Measurements from ENCODE around the gene KLHL13. TPM values are rescaled to one million over a fixed set of nuclear protein-coding genes. Genes with fewer than 3 reads are reported as not detected.

The KLHL13 gene
- polyA plus RNA-seq, 1 donor from 2014 or later, result 15.7 TPM

GRCh38 chrX:118049713-118050112 lies 66.9 kb downstream of the KLHL13 start:
- no peaks in the 10 kb centered on the region for H3K36me3 ChIP-seq (ENCODE audit: insufficient read depth, low read length)
- H3K79me2 ChIP-seq (replicated peaks; ENCODE audit: insufficient read depth, low read length), result no peaks in the 10 kb centered on the region
- no peaks in the 10 kb centered on the region for H3F3A ChIP-seq (ENCODE audit: insufficient read depth, low read length, poor library complexity, severe bottlenecking)

GRCh38 chrX:118047446-118048186 lies 69.0 kb downstream of the KLHL13 start:
- Histone ChIP-seq H3K4me3 (ENCODE audit: low read length) (no peak overlapping the region), H3K4me2 (ENCODE audit: low read length) (no peak overlapping the region), H3K27me3 (ENCODE audit: insufficient read depth, low read depth, low read length) (no peaks in the 10 kb centered on the region), H3K27ac (ENCODE audit: low read length) (no peak overlapping the region), H2AFZ (ENCODE audit: low read depth, low read length) (no peak overlapping the region), H3F3A (ENCODE audit: insufficient read depth, low read length, poor library complexity, severe bottlenecking) (no peaks in the 10 kb centered on the region), H3K79me2 (replicated peaks; ENCODE audit: insufficient read depth, low read length) (no peaks in the 10 kb centered on the region), H3K36me3 (ENCODE audit: insufficient read depth, low read length) (no peaks in the 10 kb centered on the region), H3K9ac (ENCODE audit: low read length) (no peak overlapping the region), H3K9me2 (ENCODE audit: insufficient read depth, low read length) (no peaks in the 10 kb centered on the region), H3K9me3 (ENCODE audit: low read length) (no peaks in the 10 kb centered on the region), H4K20me1 (ENCODE audit: insufficient read depth) (no peaks in the 10 kb centered on the region)
- TF ChIP-seq SMC3 (conservative IDR thresholded peaks at IDR 0.05; ENCODE audit: poor library complexity), result no peak

More at GRCh38 chrX:118049713-118050112, 66.9 kb downstream of the KLHL13 start:
- Histone ChIP-seq H3K4me3 (ENCODE audit: low read length) (no peak overlapping the region), H3K27me3 (ENCODE audit: insufficient read depth, low read depth, low read length) (no peaks in the 10 kb centered on the region), H3K9me3 (ENCODE audit: low read length) (no peaks in the 10 kb centered on the region), H4K20me1 (ENCODE audit: insufficient read depth) (no peaks in the 10 kb centered on the region), H3K9ac (ENCODE audit: low read length) (no peak overlapping the region), H2AFZ (ENCODE audit: low read depth, low read length) (no peak overlapping the region), H3K27ac (ENCODE audit: low read length) (no peak overlapping the region), H3K9me2 (ENCODE audit: insufficient read depth, low read length) (no peaks in the 10 kb centered on the region), H3K4me2 (ENCODE audit: low read length) (no peak overlapping the region)
- no peak for TF ChIP-seq EP300 (conservative IDR thresholded peaks at IDR 0.05; ENCODE audit: poor library complexity, severe bottlenecking)
- TF ChIP-seq RAD21 (conservative IDR thresholded peaks at IDR 0.05), result no peak
- no peak for TF ChIP-seq TAF1 (IDR thresholded peaks at IDR 0.05; ENCODE audit: low read depth)
- TF ChIP-seq EZH2 (IDR thresholded peaks at IDR 0.05; ENCODE audit: borderline replicate concordance, insufficient read depth, low read length, poor library complexity, severe bottlenecking), result no peak

GRCh38 chrX:118039591-118039990 lies 77.0 kb downstream of the KLHL13 start:
- Histone ChIP-seq H3K36me3 (ENCODE audit: insufficient read depth, low read length) (no peaks in the 10 kb centered on the region), H3K27ac (ENCODE audit: low read length) (no peak overlapping the region), H3K9me3 (ENCODE audit: low read length) (no peaks in the 10 kb centered on the region), H3K27me3 (ENCODE audit: insufficient read depth, low read depth, low read length) (no peaks in the 10 kb centered on the region), H3K9ac (ENCODE audit: low read length) (no peak overlapping the region), H3F3A (ENCODE audit: insufficient read depth, low read length, poor library complexity, severe bottlenecking) (no peaks in the 10 kb centered on the region), H3K4me2 (ENCODE audit: low read length) (no peak overlapping the region), H2AFZ (ENCODE audit: low read depth, low read length) (no peak overlapping the region), H4K20me1 (ENCODE audit: insufficient read depth) (no peaks in the 10 kb centered on the region), H3K79me2 (replicated peaks; ENCODE audit: insufficient read depth, low read length) (no peaks in the 10 kb centered on the region), H3K4me3 (ENCODE audit: low read length) (no peak overlapping the region), H3K9me2 (ENCODE audit: insufficient read depth, low read length) (no peaks in the 10 kb centered on the region)
- TF ChIP-seq, protein P1, sequence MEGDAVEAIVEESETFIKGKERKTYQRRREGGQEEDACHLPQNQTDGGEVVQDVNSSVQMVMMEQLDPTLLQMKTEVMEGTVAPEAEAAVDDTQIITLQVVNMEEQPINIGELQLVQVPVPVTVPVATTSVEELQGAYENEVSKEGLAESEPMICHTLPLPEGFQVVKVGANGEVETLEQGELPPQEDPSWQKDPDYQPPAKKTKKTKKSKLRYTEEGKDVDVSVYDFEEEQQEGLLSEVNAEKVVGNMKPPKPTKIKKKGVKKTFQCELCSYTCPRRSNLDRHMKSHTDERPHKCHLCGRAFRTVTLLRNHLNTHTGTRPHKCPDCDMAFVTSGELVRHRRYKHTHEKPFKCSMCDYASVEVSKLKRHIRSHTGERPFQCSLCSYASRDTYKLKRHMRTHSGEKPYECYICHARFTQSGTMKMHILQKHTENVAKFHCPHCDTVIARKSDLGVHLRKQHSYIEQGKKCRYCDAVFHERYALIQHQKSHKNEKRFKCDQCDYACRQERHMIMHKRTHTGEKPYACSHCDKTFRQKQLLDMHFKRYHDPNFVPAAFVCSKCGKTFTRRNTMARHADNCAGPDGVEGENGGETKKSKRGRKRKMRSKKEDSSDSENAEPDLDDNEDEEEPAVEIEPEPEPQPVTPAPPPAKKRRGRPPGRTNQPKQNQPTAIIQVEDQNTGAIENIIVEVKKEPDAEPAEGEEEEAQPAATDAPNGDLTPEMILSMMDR (IDR thresholded peaks at IDR 0.05; ENCODE audit: poor library complexity, severe bottlenecking), result no peak
- no peak for TF ChIP-seq EP300 (conservative IDR thresholded peaks at IDR 0.05; ENCODE audit: poor library complexity, severe bottlenecking)
- no peak for TF ChIP-seq EZH2 (IDR thresholded peaks at IDR 0.05; ENCODE audit: borderline replicate concordance, insufficient read depth, low read length, poor library complexity, severe bottlenecking)
- no peak for TF ChIP-seq RAD21 (conservative IDR thresholded peaks at IDR 0.05)
- no peak for TF ChIP-seq MXI1 (conservative IDR thresholded peaks at IDR 0.05; ENCODE audit: poor library complexity, severe bottlenecking)
- TF ChIP-seq, protein P2, sequence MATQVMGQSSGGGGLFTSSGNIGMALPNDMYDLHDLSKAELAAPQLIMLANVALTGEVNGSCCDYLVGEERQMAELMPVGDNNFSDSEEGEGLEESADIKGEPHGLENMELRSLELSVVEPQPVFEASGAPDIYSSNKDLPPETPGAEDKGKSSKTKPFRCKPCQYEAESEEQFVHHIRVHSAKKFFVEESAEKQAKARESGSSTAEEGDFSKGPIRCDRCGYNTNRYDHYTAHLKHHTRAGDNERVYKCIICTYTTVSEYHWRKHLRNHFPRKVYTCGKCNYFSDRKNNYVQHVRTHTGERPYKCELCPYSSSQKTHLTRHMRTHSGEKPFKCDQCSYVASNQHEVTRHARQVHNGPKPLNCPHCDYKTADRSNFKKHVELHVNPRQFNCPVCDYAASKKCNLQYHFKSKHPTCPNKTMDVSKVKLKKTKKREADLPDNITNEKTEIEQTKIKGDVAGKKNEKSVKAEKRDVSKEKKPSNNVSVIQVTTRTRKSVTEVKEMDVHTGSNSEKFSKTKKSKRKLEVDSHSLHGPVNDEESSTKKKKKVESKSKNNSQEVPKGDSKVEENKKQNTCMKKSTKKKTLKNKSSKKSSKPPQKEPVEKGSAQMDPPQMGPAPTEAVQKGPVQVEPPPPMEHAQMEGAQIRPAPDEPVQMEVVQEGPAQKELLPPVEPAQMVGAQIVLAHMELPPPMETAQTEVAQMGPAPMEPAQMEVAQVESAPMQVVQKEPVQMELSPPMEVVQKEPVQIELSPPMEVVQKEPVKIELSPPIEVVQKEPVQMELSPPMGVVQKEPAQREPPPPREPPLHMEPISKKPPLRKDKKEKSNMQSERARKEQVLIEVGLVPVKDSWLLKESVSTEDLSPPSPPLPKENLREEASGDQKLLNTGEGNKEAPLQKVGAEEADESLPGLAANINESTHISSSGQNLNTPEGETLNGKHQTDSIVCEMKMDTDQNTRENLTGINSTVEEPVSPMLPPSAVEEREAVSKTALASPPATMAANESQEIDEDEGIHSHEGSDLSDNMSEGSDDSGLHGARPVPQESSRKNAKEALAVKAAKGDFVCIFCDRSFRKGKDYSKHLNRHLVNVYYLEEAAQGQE (IDR thresholded peaks at IDR 0.05; ENCODE audit: borderline replicate concordance), result no peak
- no peak for TF ChIP-seq TAF1 (IDR thresholded peaks at IDR 0.05; ENCODE audit: low read depth)
- no peak for TF ChIP-seq SMC3 (conservative IDR thresholded peaks at IDR 0.05; ENCODE audit: poor library complexity)
- TF ChIP-seq POLR2AphosphoS5 (IDR thresholded peaks at IDR 0.05), result no peak
